Hepatocyte (in vitro differentiated cells): ENCODE data around the gene IL31. TPM values are rescaled to one million over a fixed set of nuclear protein-coding genes. Genes with fewer than 3 reads are reported as not detected.
A peak's percentile ranks its signal among the peaks of the same experiment; 100 is the strongest.

Source experiments
- DNase-seq: peaks from one replicate; pipeline ENCODE4 v3.0.0-alpha.2; 2016; ENCODE audit warnings: low spot score
- H2AFZ ChIP-seq: fragments of 200-600 bp; sonication (generic); 2 replicates; pipeline ENCODE4 v1.6.0; 2016; ENCODE audit warnings: antibody characterized with exemption, mild to moderate bottlenecking
- H3K27ac ChIP-seq: fragments of 200-600 bp; sonication (generic); 2 replicates; pipeline ENCODE4 v1.5.1; 2016; ENCODE audit warnings: mild to moderate bottlenecking
- H3K27me3 ChIP-seq: fragments of 200-600 bp; sonication (generic); 2 replicates; pipeline ENCODE4 v1.6.1; 2016
- H3K36me3 ChIP-seq: fragments of 200-600 bp; sonication (generic); replicated peaks from 2 replicates; pipeline ENCODE4 v1.5.1; 2016; ENCODE audit warnings: low read depth; ENCODE audit not compliant: insufficient read depth
- H3K4me1 ChIP-seq: fragments of 200-600 bp; sonication (generic); 2 replicates; pipeline ENCODE4 v1.5.1; 2016; ENCODE audit warnings: mild to moderate bottlenecking, moderate library complexity; ENCODE audit not compliant: insufficient read depth
- H3K4me2 ChIP-seq: fragments of 200-600 bp; sonication (generic); 2 replicates; pipeline ENCODE4 v1.6.0; 2016
- H3K4me3 ChIP-seq: fragments of 200-600 bp; sonication (generic); 2 replicates; pipeline ENCODE4 v1.5.1; 2016; ENCODE audit warnings: mild to moderate bottlenecking
- H3K79me2 ChIP-seq: fragments of 200-600 bp; sonication (generic); 2 replicates; pipeline ENCODE4 v1.6.0; 2017; ENCODE audit warnings: mild to moderate bottlenecking
- H3K9me2 ChIP-seq: fragments of 200-600 bp; sonication (generic); replicated peaks from 2 replicates; pipeline ENCODE4 v1.6.0; 2017; ENCODE audit warnings: mild to moderate bottlenecking; ENCODE audit not compliant: insufficient read depth
- H3K9me3 ChIP-seq: fragments of 200-600 bp; sonication (generic); 2 replicates; pipeline ENCODE4 v1.5.1; 2016; ENCODE audit warnings: low read depth, mild to moderate bottlenecking
- H4K20me1 ChIP-seq: fragments of 200-600 bp; sonication (generic); 2 replicates; pipeline ENCODE4 v1.6.0; 2016; ENCODE audit warnings: mild to moderate bottlenecking; ENCODE audit not compliant: insufficient read depth, poor library complexity, severe bottlenecking
- EZH2 ChIP-seq: fragments of 200-600 bp; sonication (generic); IDR thresholded peaks from 2 replicates; pipeline ENCODE4 v1.6.1; 2016; ENCODE audit warnings: antibody characterized with exemption, mild to moderate bottlenecking, borderline replicate concordance
- EZH2phosphoT487 ChIP-seq: fragments of 200-600 bp; sonication (generic); IDR thresholded peaks from one replicate; pipeline ENCODE4 v1.6.1; 2018; ENCODE audit warnings: antibody characterized with exemption, mild to moderate bottlenecking, low read depth, moderate library complexity; ENCODE audit not compliant: unreplicated experiment, severe bottlenecking
- WGBS: methylation state at CpG from one replicate; pipeline ENCODE4 v1.1.6; 2016; ENCODE audit warnings: low lambda C conversion rate; ENCODE audit errors: missing lambda C conversion rate; 5-methylcytosine and 5-hydroxymethylcytosine counted together
- polyA plus RNA-seq: library from polyadenylated mRNA; unstranded; fragments of >200 nt; fragmentation: Nextera tagmentation; extraction: Ambion mirVana; gene quantifications from 2 replicates; pipeline ENCODE4 v1.2.1, GENCODE V29; 2016
- small RNA-seq: library from RNA; depleted of rRNA; stranded (forward); fragments of <200 nt; gene quantifications from one replicate; pipeline ENCODE3, GENCODE V24; 2014
- total RNA-seq: library from RNA; depleted of rRNA; stranded (reverse); fragments of >200 nt; gene quantifications from 2 replicates; pipeline ENCODE4 v1.2.3, GENCODE V29; 2014
- TF ChIP-seq, protein P1 (sequence below): fragments of 200-600 bp; sonication (generic); IDR thresholded peaks from 2 replicates; pipeline ENCODE4 v1.5.1; 2016; ENCODE audit warnings: antibody characterized with exemption, mild to moderate bottlenecking; ENCODE audit not compliant: poor library complexity

Gene IL31
- total and polyA plus RNA-seq, 2 experiments from 2014 or later = not detected

DNA sequence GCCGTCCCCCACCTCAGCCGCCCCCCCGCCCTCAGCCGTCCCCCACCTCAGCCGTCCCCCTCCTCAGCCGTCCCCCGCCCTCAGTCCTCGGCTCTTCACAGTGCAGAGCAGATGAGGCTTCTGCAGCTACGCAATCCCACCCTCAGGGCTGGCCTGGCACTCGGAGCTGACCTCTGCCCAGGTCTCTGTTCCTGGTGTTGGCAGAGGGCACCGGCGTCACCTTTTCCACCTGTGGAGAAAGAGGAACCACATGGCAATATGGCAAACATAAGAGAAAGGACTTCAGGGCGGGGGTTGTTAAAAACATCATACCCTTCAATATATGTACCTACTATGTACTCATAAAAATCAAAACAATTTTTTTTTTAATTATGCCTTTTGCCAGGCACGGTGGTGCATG is 49.7 kb downstream of the IL31 start:
- TF ChIP-seq EZH2 (no peak), EZH2phosphoT487 (no peak)
- TF ChIP-seq, protein P1, sequence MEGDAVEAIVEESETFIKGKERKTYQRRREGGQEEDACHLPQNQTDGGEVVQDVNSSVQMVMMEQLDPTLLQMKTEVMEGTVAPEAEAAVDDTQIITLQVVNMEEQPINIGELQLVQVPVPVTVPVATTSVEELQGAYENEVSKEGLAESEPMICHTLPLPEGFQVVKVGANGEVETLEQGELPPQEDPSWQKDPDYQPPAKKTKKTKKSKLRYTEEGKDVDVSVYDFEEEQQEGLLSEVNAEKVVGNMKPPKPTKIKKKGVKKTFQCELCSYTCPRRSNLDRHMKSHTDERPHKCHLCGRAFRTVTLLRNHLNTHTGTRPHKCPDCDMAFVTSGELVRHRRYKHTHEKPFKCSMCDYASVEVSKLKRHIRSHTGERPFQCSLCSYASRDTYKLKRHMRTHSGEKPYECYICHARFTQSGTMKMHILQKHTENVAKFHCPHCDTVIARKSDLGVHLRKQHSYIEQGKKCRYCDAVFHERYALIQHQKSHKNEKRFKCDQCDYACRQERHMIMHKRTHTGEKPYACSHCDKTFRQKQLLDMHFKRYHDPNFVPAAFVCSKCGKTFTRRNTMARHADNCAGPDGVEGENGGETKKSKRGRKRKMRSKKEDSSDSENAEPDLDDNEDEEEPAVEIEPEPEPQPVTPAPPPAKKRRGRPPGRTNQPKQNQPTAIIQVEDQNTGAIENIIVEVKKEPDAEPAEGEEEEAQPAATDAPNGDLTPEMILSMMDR = no peak
- Histone ChIP-seq H3K9me3 (no peaks in the 10 kb centered on the region), H3K27me3 (no peaks in the 10 kb centered on the region), H3K4me1 (no peaks in the 10 kb centered on the region), H3K4me3 (no peak overlapping the region), H3K4me2 (no peak overlapping the region), H3K27ac (no peak overlapping the region), H3K79me2 (peaks cover 54% of the 10 kb centered on the region), H3K36me3 (no peaks in the 10 kb centered on the region), H2AFZ (no peak overlapping the region), H4K20me1 (peaks cover 2% of the 10 kb centered on the region), H3K9me2 (no peaks in the 10 kb centered on the region)
- no peak for DNase-seq
- WGBS = 97% methylated on average over 6 of the region's 14 CpGs

DNA sequence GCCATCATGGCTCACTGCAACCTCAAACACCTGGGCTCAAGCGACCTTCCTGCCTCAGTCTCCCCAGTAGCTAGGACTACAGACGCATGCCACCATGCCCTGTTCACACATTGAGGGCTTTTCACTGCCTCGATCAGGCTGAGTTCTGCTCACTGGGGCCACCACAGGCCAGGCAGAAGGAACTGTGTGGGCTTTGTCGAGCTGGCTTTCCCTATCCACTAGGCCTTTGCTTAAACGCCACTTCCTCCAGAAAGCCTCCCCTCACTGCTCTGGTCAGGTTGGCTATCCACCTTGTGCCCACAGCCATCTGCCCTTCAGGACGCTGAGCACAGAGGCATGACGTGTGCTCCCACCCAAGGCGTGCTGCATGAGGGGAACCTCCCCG is 50.3 kb downstream of the IL31 start:
- H3K79me2 ChIP-seq = peaks cover 58% of the 10 kb centered on the region
- no peaks in the 10 kb centered on the region for H3K9me3 ChIP-seq
- H3K27me3 ChIP-seq = no peaks in the 10 kb centered on the region
- no peak overlapping the region for H2AFZ ChIP-seq
- H4K20me1 ChIP-seq = peaks cover 2% of the 10 kb centered on the region
- no peak overlapping the region for H3K4me2 ChIP-seq
- DNase-seq = no peak
- 85% methylated on average over 6 of the region's 9 CpGs for WGBS
- no peaks in the 10 kb centered on the region for H3K4me1 ChIP-seq
- H3K36me3 ChIP-seq = no peaks in the 10 kb centered on the region
- no peaks in the 10 kb centered on the region for H3K9me2 ChIP-seq
- no peak for TF ChIP-seq EZH2phosphoT487
- no peak for TF ChIP-seq EZH2
- TF ChIP-seq, protein P1 = no peak
- H3K27ac ChIP-seq = no peak overlapping the region
- no peak overlapping the region for H3K4me3 ChIP-seq

DNA sequence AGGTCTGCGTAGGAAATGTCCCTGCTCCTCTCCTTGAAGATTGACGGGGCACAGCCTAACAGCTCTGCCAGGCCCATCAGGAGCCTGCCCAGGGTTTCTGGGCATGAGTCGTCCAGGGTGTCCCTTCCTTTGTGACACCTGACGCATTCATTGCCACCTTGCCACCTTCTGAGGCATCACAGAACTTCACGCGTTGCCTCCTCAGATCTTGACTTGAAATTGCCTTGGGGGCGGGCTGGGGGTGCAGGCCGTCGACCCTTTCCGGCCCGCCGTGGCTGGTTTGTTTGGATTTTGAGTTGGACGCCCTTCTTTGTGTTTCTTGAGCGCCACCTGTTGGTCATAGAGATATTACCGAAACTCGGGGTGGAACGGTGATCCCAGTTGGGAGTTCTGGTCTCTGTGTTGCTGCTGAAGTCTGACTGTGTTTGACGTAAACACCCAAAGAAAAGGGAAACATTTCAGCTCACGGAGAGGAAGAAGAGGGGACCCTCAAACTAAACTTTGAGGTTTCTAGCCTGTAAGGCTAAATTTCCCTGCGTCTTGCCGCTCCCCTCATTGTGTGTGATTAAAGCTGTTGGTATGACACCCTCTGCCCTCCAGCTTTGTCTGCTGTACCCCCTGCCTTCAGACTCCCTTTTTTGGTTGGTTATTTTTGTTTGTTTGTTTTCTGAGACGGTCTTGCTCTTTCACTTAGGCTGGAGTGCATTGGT is 50.8 kb downstream of the IL31 start:
- peaks cover 2% of the 10 kb centered on the region for H4K20me1 ChIP-seq
- TF ChIP-seq EZH2 = no peak
- TF ChIP-seq, protein P1 = peak; percentile 86
- no peak for TF ChIP-seq EZH2phosphoT487
- no peaks in the 10 kb centered on the region for H3K9me2 ChIP-seq
- peak; percentile 84 for DNase-seq
- H3K27me3 ChIP-seq = no peaks in the 10 kb centered on the region
- 26% methylated on average over 22 of the region's 22 CpGs for WGBS
- H3K36me3 ChIP-seq = no peaks in the 10 kb centered on the region
- H3K9me3 ChIP-seq = no peaks in the 10 kb centered on the region
- no peak overlapping the region for H2AFZ ChIP-seq
- no peak overlapping the region for H3K27ac ChIP-seq
- peaks cover 64% of the 10 kb centered on the region for H3K79me2 ChIP-seq
- peak overlapping the region; percentile 66 for H3K4me2 ChIP-seq
- no peak overlapping the region for H3K4me3 ChIP-seq
- no peaks in the 10 kb centered on the region for H3K4me1 ChIP-seq

Small RNAs within 50 kb of the gene (small RNA-seq; reads per million reads assigned to genes)
- 0.43 reads per million, percentile 30 among the genes with 10 or more reads in this experiment for gene DIABLO

Other genes with a start within 250 kb of the IL31 start
- 9.6 and 14.2 TPM in 2 replicates for gene BCL7A, start 152.3 kb downstream of the IL31 start, total RNA-seq
- 11.8 and 14.9 TPM in 2 replicates for gene BCL7A, start 152.3 kb downstream of the IL31 start, polyA plus RNA-seq
- 5.6 and 11.5 TPM in 2 replicates for gene MLXIP, start 95.5 kb downstream of the IL31 start, total RNA-seq
- 33.1 and 39.4 TPM in 2 replicates for gene MLXIP, start 95.5 kb downstream of the IL31 start, polyA plus RNA-seq
- 0.24 and 1.7 TPM in 2 replicates for gene LRRC43, start 8.9 kb upstream of the IL31 start, total RNA-seq
- 0.90 and 1.7 TPM in 2 replicates for gene LRRC43, start 8.9 kb upstream of the IL31 start, polyA plus RNA-seq
- gene B3GNT4, start 29.5 kb upstream of the IL31 start, total RNA-seq = 0.13 TPM in 1 of 2 replicates, not detected in the other
- 1.0 and 2.2 TPM in 2 replicates for gene B3GNT4, start 29.5 kb upstream of the IL31 start, polyA plus RNA-seq
- gene DIABLO, start 51.8 kb upstream of the IL31 start, total RNA-seq = 63.8 and 77.4 TPM in 2 replicates
- 71.8 and 96.5 TPM in 2 replicates for gene DIABLO, start 51.8 kb upstream of the IL31 start, polyA plus RNA-seq
- gene VPS33A, start 92.3 kb upstream of the IL31 start, total RNA-seq = 35.2 and 40.5 TPM in 2 replicates
- gene VPS33A, start 92.3 kb upstream of the IL31 start, polyA plus RNA-seq = 23.1 and 26.5 TPM in 2 replicates
- gene CLIP1, start 248.4 kb upstream of the IL31 start, total RNA-seq = 45.2 and 51.5 TPM in 2 replicates
- gene CLIP1, start 248.4 kb upstream of the IL31 start, polyA plus RNA-seq = 36.9 and 38.0 TPM in 2 replicates